Neural progenitor cell (in vitro differentiated cells): ENCODE data around the gene MYPOP.

Experiments used
- EZH2 ChIP-seq: fragments of 200-600 bp; sonication (generic); IDR thresholded peaks from 2 replicates; pipeline ENCODE4 v1.6.1; 2017; ENCODE audit warnings: antibody characterized with exemption, mild to moderate bottlenecking, moderate library complexity
- TF ChIP-seq, protein P1 (sequence below): fragments of 200-600 bp; sonication (generic); IDR thresholded peaks from 2 replicates; pipeline ENCODE4 v1.5.1; 2017; ENCODE audit warnings: antibody characterized with exemption, mild to moderate bottlenecking

- TF ChIP-seq, protein P1, sequence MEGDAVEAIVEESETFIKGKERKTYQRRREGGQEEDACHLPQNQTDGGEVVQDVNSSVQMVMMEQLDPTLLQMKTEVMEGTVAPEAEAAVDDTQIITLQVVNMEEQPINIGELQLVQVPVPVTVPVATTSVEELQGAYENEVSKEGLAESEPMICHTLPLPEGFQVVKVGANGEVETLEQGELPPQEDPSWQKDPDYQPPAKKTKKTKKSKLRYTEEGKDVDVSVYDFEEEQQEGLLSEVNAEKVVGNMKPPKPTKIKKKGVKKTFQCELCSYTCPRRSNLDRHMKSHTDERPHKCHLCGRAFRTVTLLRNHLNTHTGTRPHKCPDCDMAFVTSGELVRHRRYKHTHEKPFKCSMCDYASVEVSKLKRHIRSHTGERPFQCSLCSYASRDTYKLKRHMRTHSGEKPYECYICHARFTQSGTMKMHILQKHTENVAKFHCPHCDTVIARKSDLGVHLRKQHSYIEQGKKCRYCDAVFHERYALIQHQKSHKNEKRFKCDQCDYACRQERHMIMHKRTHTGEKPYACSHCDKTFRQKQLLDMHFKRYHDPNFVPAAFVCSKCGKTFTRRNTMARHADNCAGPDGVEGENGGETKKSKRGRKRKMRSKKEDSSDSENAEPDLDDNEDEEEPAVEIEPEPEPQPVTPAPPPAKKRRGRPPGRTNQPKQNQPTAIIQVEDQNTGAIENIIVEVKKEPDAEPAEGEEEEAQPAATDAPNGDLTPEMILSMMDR, result no peak
- no peak for TF ChIP-seq EZH2
Observed at GRCh38 chr19:45883881-45884681, 18.3 kb downstream of the MYPOP start.
